Measurements from ENCODE around the gene PLAAT4. TPM values are rescaled to one million over a fixed set of nuclear protein-coding genes. Genes with fewer than 3 reads are reported as not detected.

Gene PLAAT4
- total RNA-seq, 1 experiment from 2014 or later, result 3.5 TPM

- no peak overlapping the region for H4K91ac ChIP-seq (ENCODE audit: insufficient read length, low read depth, low read length)
- no peak overlapping the region for H2BK20ac ChIP-seq (ENCODE audit: low read depth, low read length, poor library complexity, severe bottlenecking)
- Mint-ChIP-seq H3K4me3 (no peak overlapping the region), H3K36me3 (ENCODE audit: insufficient read depth in 1 of 3, low read depth in 3 of 3) (no peaks in the 10 kb centered on the region; a peak in 1 of 7 replicates), H3K27me3 (ENCODE audit: low read depth) (no peaks in the 10 kb centered on the region; the same call in 1 of the 2 replicates), H3K4me1 (peaks cover 16 to 18% of the 10 kb centered on the region in 2 experiments), H3K27ac (no peak overlapping the region), H3K9me3 (no peaks in the 10 kb centered on the region)
- H3K27ac ChIP-seq (ENCODE audit: insufficient read length, low read depth, low read length), result no peak overlapping the region
- no peak overlapping the region for H3T11ph ChIP-seq (ENCODE audit: low read length)
- H3K23ac ChIP-seq (ENCODE audit: insufficient read length, low read depth, low read length), result no peak overlapping the region
- no peak overlapping the region for H2AK5ac ChIP-seq (ENCODE audit: insufficient read length, low read length)
- no peak overlapping the region for H3K18ac ChIP-seq (ENCODE audit: insufficient read length, low read depth, low read length)
- WGBS (ENCODE audit: extremely low coverage, insufficient read length, low lambda C conversion rate), result no CpG with 5 or more reads among the region's 7 CpGs
- H3K4me2 ChIP-seq (ENCODE audit: insufficient read depth, insufficient read length, low read length), result no peak overlapping the region
- H2AFZ ChIP-seq (ENCODE audit: low read length), result no peak overlapping the region
- H3K27me3 ChIP-seq (ENCODE audit: insufficient read depth, low read length), result no peaks in the 10 kb centered on the region
- no peak overlapping the region for H3K9ac ChIP-seq (ENCODE audit: extremely low read depth, insufficient read length, low read length)
- DNase-seq, result no peak
- no peaks in the 10 kb centered on the region for H4K20me1 ChIP-seq (ENCODE audit: control insufficient read depth, insufficient read depth, insufficient read length)
- no peak overlapping the region for H2BK15ac ChIP-seq (ENCODE audit: low read depth, low read length)
- no peak overlapping the region for H4K8ac ChIP-seq (replicated peaks; ENCODE audit: insufficient read length, low read depth, low read length)
- no peaks in the 10 kb centered on the region for H3K4me1 ChIP-seq (ENCODE audit: insufficient read depth, low read length)
- H3K14ac ChIP-seq (ENCODE audit: insufficient read depth, low read length), result no peak overlapping the region
- no peaks in the 10 kb centered on the region for H3K9me3 ChIP-seq (ENCODE audit: control insufficient read depth, low read depth, low read length)
- H3K23me2 ChIP-seq (ENCODE audit: insufficient read length, low read depth, low read length, poor library complexity, severe bottlenecking), result no peaks in the 10 kb centered on the region
- no peak overlapping the region for H3K4ac ChIP-seq (ENCODE audit: low read depth, low read length)
- no peak for TF ChIP-seq CTCF (conservative IDR thresholded peaks at IDR 0.05)
- H2BK12ac ChIP-seq (ENCODE audit: insufficient read length, low read depth, low read length), result no peak overlapping the region
- no peak overlapping the region for H2BK120ac ChIP-seq (ENCODE audit: low read depth, low read length, poor library complexity, severe bottlenecking)
- no peak overlapping the region for H2BK5ac ChIP-seq (ENCODE audit: insufficient read length, low read length)
- H3K79me2 ChIP-seq (ENCODE audit: insufficient read depth, low read length), result no peaks in the 10 kb centered on the region
- no peaks in the 10 kb centered on the region for H3K79me1 ChIP-seq (ENCODE audit: insufficient read depth, low read depth, low read length, poor library complexity, severe bottlenecking)
- no peak overlapping the region for H3K56ac ChIP-seq (ENCODE audit: insufficient read length, low read depth, low read length)
- H4K5ac ChIP-seq (ENCODE audit: insufficient read length, low read depth, low read length), result no peak overlapping the region
Observed at GRCh38 chr11:63512816-63513215, 23.8 kb upstream of the PLAAT4 start.

Data from H9 (cell line).